Neural crest cell (in vitro differentiated cells): ENCODE measurements around the gene BACH2. TPM values are rescaled to one million over a fixed set of nuclear protein-coding genes. Genes with fewer than 3 reads are reported as not detected.
"Not testable (repeated sequence)": the region's sequence is repeated elsewhere in the genome, so short reads cannot be mapped to it uniquely, and the experiment has no call there.

Source experiments
- DNase-seq: peaks from one replicate; pipeline ENCODE4 v3.0.0; 2021; ENCODE audit warnings: low read depth, mixed read lengths, low spot score
- H3K27ac Mint-ChIP-seq: one replicate; pipeline ENCODE4 v1.8.0; 2021; ENCODE audit warnings: mild to moderate bottlenecking, mixed read lengths; ENCODE audit not compliant: unreplicated experiment
- H3K27me3 Mint-ChIP-seq: 2 replicates; pipeline ENCODE4 v1.8.0; 2021; ENCODE audit warnings: low read depth, mild to moderate bottlenecking, mixed read lengths
- H3K36me3 Mint-ChIP-seq: 2 replicates; pipeline ENCODE4 v1.8.0; 2021; ENCODE audit warnings: low read depth, mild to moderate bottlenecking, mixed read lengths
- H3K4me1 Mint-ChIP-seq: 2 replicates; pipeline ENCODE4 v1.8.0; 2021; ENCODE audit warnings: mixed read lengths
- H3K4me3 Mint-ChIP-seq: one replicate; pipeline ENCODE4 v1.8.0; 2021; ENCODE audit warnings: mild to moderate bottlenecking, mixed read lengths
- H3K9me3 Mint-ChIP-seq: 2 replicates; pipeline ENCODE4 v1.8.0; 2021; ENCODE audit warnings: mixed read lengths
- total RNA-seq: library from RNA; stranded (reverse); gene quantifications from 2 replicates; pipeline ENCODE4 v1.2.1, GENCODE V29; 2021
- TF ChIP-seq, protein P1 (sequence below): fragments of 200-600 bp; sonication (generic); conservative IDR thresholded peaks from 2 replicates; pipeline ENCODE4 v1.5.0; 2021; ENCODE audit warnings: antibody characterized with exemption, mild to moderate bottlenecking

The BACH2 gene
- total RNA-seq, 1 donor from 2014 or later: 13.1 TPM

DNA sequence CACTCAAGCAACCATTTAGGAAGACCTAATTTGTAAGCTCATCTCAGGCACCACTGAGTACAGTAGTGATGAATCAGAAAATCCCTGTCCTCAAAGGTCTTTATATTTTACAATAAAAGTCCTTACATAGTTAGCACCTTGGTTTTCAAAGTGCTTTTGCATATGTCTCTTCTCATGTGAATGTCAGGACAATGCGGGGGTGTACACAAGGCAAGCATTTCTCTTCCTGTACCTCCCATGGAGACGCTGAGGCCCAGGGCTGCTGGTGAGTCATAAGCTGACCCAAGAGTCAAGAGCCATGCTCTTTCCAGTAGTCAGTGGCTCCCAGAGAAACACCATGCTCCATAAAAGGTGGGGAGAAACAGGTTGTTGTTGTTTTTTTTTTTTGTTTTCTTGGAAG is 228.4 kb downstream of the BACH2 start:
- Mint-ChIP-seq H3K27me3 (no peaks in the 10 kb centered on the region), H3K4me1 (peaks cover 55% of the 10 kb centered on the region), H3K27ac (peak overlapping the region; percentile 14), H3K9me3 (no peaks in the 10 kb centered on the region), H3K36me3 (peaks cover 7% of the 10 kb centered on the region), H3K4me3 (peak overlapping the region; percentile 4)
- TF ChIP-seq, protein P1, sequence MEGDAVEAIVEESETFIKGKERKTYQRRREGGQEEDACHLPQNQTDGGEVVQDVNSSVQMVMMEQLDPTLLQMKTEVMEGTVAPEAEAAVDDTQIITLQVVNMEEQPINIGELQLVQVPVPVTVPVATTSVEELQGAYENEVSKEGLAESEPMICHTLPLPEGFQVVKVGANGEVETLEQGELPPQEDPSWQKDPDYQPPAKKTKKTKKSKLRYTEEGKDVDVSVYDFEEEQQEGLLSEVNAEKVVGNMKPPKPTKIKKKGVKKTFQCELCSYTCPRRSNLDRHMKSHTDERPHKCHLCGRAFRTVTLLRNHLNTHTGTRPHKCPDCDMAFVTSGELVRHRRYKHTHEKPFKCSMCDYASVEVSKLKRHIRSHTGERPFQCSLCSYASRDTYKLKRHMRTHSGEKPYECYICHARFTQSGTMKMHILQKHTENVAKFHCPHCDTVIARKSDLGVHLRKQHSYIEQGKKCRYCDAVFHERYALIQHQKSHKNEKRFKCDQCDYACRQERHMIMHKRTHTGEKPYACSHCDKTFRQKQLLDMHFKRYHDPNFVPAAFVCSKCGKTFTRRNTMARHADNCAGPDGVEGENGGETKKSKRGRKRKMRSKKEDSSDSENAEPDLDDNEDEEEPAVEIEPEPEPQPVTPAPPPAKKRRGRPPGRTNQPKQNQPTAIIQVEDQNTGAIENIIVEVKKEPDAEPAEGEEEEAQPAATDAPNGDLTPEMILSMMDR: no peak
- DNase-seq: no peak

DNA sequence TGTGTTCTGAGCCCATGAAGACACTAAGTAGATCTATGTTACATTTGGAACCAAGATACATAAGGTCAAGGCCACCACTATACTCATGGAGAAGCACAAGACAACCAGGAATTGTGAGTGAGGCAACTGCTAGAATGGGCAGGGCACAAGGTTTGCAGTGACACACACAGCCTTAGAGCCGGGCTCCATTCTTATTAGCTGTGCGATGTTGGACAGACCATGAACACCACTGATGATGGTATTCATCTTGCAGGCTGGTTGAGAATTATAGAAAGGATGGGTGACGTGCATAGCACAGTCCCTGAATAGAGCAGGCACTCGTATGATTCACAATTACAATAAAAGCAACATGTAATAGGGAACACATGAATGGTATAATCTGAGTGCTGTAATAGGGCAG is 229.9 kb downstream of the BACH2 start:
- peaks cover 41% of the 10 kb centered on the region for H3K4me1 Mint-ChIP-seq
- no peak overlapping the region for H3K4me3 Mint-ChIP-seq
- TF ChIP-seq, protein P1: no peak
- H3K9me3 Mint-ChIP-seq: no peaks in the 10 kb centered on the region
- no peak for DNase-seq
- peaks cover 7% of the 10 kb centered on the region for H3K36me3 Mint-ChIP-seq
- peak overlapping the region; percentile 9 for H3K27ac Mint-ChIP-seq
- no peaks in the 10 kb centered on the region for H3K27me3 Mint-ChIP-seq

DNA sequence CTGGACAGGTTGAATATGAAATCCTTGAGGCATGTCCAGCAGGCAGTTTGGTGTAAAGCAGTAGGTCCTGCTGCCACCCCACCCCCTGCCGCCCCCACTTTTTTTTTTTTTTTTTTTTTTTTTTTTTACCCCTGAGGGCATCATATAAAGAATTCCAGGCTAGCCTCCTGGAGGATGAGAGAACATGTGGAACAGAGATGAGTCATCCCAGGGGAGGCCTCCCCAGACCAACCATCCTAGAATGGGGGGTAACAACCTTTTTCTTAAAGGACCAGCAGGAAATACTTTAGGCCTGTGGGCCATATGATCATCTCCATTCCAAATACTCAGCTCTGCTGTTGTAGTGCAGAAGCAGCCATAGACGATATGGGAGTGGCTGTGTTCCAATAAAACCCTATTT is 231.5 kb downstream of the BACH2 start:
- no peak overlapping the region for H3K4me3 Mint-ChIP-seq
- H3K4me1 Mint-ChIP-seq: peaks cover 31% of the 10 kb centered on the region
- TF ChIP-seq, protein P1: no peak
- H3K27me3 Mint-ChIP-seq: no peaks in the 10 kb centered on the region
- no peak overlapping the region for H3K27ac Mint-ChIP-seq
- DNase-seq: no peak
- H3K9me3 Mint-ChIP-seq: no peaks in the 10 kb centered on the region
- H3K36me3 Mint-ChIP-seq: peaks cover 7% of the 10 kb centered on the region

DNA sequence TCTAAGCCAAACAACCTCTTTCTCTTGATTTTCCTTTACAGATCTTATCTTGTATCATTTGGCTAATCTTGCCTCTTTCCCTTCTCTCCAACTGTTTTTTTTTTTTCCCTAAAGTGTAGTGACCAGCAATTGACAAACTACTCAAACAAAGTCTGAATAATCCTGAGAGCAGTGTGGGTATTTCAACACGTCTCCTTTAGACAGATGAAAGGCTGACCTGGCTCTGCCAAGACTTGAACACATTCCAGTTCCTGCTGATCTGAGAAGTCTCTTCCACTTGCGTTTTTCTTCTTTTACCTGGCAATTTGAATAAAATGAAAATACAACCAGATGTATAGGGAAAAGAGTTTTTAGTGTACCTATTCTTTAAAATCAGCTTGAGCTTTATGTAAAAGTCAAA is 234.0 kb downstream of the BACH2 start:
- H3K27me3 Mint-ChIP-seq: no peaks in the 10 kb centered on the region
- TF ChIP-seq, protein P1: no peak
- peaks cover 10% of the 10 kb centered on the region for H3K4me1 Mint-ChIP-seq
- H3K4me3 Mint-ChIP-seq: no peak overlapping the region
- H3K36me3 Mint-ChIP-seq: peaks cover 11% of the 10 kb centered on the region
- peaks cover 1% of the 10 kb centered on the region for H3K9me3 Mint-ChIP-seq
- H3K27ac Mint-ChIP-seq: no peak overlapping the region
- no peak for DNase-seq

DNA sequence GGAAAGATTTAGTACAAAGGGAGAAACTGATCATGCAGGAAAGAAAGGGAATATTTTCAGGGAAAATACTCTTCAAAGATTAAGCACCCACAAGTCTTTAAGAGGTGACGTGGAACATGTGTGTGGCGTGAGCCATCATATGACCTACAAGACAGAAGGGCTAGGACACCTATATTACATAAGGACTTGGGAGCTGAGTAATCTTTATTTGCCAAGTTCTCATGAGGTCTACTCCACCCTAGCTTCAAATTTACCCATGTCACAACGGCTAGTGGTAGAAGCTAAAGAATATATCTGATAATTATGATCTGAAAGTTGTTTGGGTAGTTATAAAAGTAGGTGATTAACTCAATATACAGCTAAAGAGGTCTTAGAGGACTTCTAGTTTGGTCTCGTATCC is 234.6 kb downstream of the BACH2 start:
- no peaks in the 10 kb centered on the region for H3K27me3 Mint-ChIP-seq
- H3K4me1 Mint-ChIP-seq: peaks cover 4% of the 10 kb centered on the region
- TF ChIP-seq, protein P1: no peak
- peaks cover 12% of the 10 kb centered on the region for H3K36me3 Mint-ChIP-seq
- peaks cover 3% of the 10 kb centered on the region for H3K9me3 Mint-ChIP-seq
- no peak overlapping the region for H3K27ac Mint-ChIP-seq
- DNase-seq: no peak
- no peak overlapping the region for H3K4me3 Mint-ChIP-seq

DNA sequence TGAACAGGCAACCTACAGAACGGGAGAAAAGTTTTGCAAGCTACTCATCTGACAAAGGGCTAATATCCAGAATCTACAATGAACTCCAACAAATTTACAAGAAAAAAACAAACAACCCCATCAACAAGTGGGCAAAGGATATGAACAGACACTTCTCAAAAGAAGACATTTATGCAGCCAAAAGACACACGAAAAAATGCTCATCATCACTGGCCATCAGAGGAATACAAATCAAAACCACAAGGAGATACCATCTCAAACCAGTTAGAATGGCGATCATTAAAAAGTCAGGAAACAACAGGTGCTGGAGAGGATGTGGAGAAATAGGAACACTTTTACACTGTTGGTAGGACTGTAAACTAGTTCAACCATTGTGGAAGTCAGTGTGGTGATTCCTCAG is 237.5 kb downstream of the BACH2 start:
- not testable (repeated sequence) for H3K4me1 Mint-ChIP-seq, H3K27me3 Mint-ChIP-seq, H3K4me3 Mint-ChIP-seq, DNase-seq, H3K27ac Mint-ChIP-seq
- peaks cover 11% of the 10 kb centered on the region for H3K9me3 Mint-ChIP-seq
- H3K36me3 Mint-ChIP-seq: peaks cover 20% of the 10 kb centered on the region

DNA sequence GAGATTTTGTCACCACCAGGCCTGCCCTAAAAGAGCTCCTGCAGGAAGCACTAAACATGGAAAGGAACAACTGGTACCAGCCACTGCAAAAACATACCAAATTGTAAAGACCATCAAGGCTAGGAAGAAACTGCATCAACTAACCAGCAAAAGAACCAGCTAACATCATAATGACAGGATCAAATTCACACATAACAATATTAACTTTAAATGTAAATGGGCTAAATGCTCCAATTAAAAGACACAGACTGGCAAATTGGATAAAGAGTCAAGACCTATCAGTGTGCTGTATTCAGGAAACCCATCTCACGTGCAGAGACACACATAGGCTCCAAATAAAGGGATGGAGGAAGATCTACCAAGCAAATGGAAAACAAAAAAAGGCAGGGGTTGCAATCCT is 240.7 kb downstream of the BACH2 start:
- not testable (repeated sequence) for H3K4me1 Mint-ChIP-seq, H3K4me3 Mint-ChIP-seq, DNase-seq, H3K27me3 Mint-ChIP-seq, H3K27ac Mint-ChIP-seq
- H3K36me3 Mint-ChIP-seq: peaks cover 30% of the 10 kb centered on the region
- H3K9me3 Mint-ChIP-seq: peaks cover 18% of the 10 kb centered on the region

DNA sequence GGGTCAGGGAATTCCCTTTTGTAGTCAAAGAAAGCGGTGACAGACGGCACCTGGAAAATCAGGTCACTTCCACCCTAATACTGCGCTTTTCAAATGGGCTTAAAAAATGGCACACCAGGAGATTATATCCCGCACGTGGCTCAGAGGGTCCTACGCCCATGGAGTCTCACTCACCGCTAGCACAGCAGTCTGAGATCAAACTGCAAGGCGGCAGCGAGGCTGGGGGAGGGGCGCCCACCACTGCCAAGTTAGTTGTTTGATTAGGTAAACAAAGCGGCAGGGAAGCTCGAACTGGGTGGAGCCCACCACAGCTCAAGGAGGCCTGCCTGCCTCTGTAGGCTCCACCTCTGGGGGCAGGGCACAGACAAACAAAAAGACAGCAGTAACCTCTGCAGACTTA is 242.4 kb downstream of the BACH2 start:
- H3K27me3 Mint-ChIP-seq, H3K4me3 Mint-ChIP-seq, DNase-seq, H3K4me1 Mint-ChIP-seq, H3K27ac Mint-ChIP-seq: not testable (repeated sequence)
- Mint-ChIP-seq H3K9me3 (peaks cover 18% of the 10 kb centered on the region), H3K36me3 (peaks cover 28% of the 10 kb centered on the region)
